Pancreas (tissue), 10 donors: ENCODE data around the gene ARFGAP3. TPM values are rescaled to one million over a fixed set of nuclear protein-coding genes. Genes with fewer than 3 reads are reported as not detected.
A peak's percentile ranks its signal among the peaks of the same experiment; 100 is the strongest.

Source experiments
- ATAC-seq, 4 donors: fragments of 200-7000 bp; cut with Tn5 transposase; one replicate each; pipeline versions ENCODE4 v1.8.0 to v1.9.1; 2020; ENCODE audit warnings: mild to moderate bottlenecking in 4 of 4, moderate library complexity in 4 of 4
- DNase-seq, 6 donors: peaks; one replicate each; pipeline ENCODE4 v3.0.0-alpha.2; 2020
- FAIRE-seq: peaks from 2 replicates; lab custom pipeline; 2012; peaks lifted over from hg19 to GRCh38; lab: Jason Lieb, UNC
- H3K27ac ChIP-seq, 4 donors: fragments of 200-600 bp; sonication (generic); 1 replicate in 3 of 4; 2 replicates in 1 of 4; pipeline versions ENCODE4 v1.5.0 to v1.8.0; 2020
- H3K27me3 ChIP-seq, 4 donors: fragments of 200-600 bp; one replicate each; pipeline ENCODE4 v1.8.0; 2021
- H3K36me3 ChIP-seq, 3 donors: fragments of 200-600 bp; sonication (generic) in 1 of 3; one replicate each; pipeline versions ENCODE4 v1.5.0 to v1.8.0; 2020 to 2021
- H3K4me1 ChIP-seq, 3 donors: fragments of 200-600 bp; one replicate each; pipeline ENCODE4 v1.8.0; 2021
- H3K4me3 ChIP-seq, 4 donors: fragments of 200-600 bp; sonication (generic) in 2 of 4; one replicate each; pipeline versions ENCODE4 v1.5.0 to v1.8.0; 2020 to 2021
- H3K9me3 ChIP-seq, 4 donors: fragments of 200-600 bp; one replicate each; pipeline ENCODE4 v1.8.0; 2021
- CTCF ChIP-seq, 4 donors: fragments of 200-600 bp; sonication (generic) in 3 of 4; IDR thresholded peaks; one replicate each; pipeline versions ENCODE4 v1.5.0 to v1.8.0; 2021; ENCODE audit warnings: antibody characterized with exemption in 4 of 4
- WGBS, 2 donors: extraction: QIAGEN DNeasy Blood & Tissue Kit; methylation state at CpG; one replicate each; pipeline ENCODE4 v1.1.7; 2013; 5-methylcytosine and 5-hydroxymethylcytosine counted together
- intact Hi-C, 3 donors: fragments of 100-400 bp; cut with DNase I; formaldehyde crosslinking; loops; one replicate each; pipeline versions ENCODE4 v1.11.1 to v1.14.2; 2022
- polyA plus RNA-seq, 2 donors: library from polyadenylated mRNA; stranded (reverse); fragments of 200-250 nt; gene quantifications; one replicate each; pipeline ENCODE4 v1.2.3, GENCODE V29; 2013
- total RNA-seq, 6 donors: library from RNA; stranded (reverse); fragmentation: NEBNext Ultra II Directional in 4 of 6; extraction: Animal tissue kit (Norgen Biotek cat#: 25700) in 4 of 6; gene quantifications; one replicate each; pipeline versions ENCODE4 v1.2.1 to v1.2.4, GENCODE V29; 2021 to 2023
- donor health status: healthy with polysubstance abuse.
- donor health status: DM: no; HTN: no; CAD: no; lungs with moderate emphysema.
- donor health status: DM: no; HTN: no; CAD: no.
- donor health status: control.
- donor health status: control.
- donor health status: Bipolar disorder and iron deficiency.
- donor health status: DM: yes; HTN: yes; CAD: no.
- donor health status: DM: no; HTN: no; CAD: no.
- donor health status: DM: no; HTN: no; CAD: no.
- donor health status: DM: yes; HTN: yes; CAD: no.

ARFGAP3 gene
- total and polyA plus RNA-seq, 8 donors = 39.1 to 75.3 (median 61.1) TPM

- peak overlapping the region in 1 of 4 donors; percentile 42 for H3K4me3 ChIP-seq
- WGBS, 2 donors = 71 to 74% methylated on average over 8 of the region's 8 CpGs
- no peak for TF ChIP-seq CTCF (IDR thresholded peaks at IDR 0.05)
- no peak for FAIRE-seq
- H3K27ac ChIP-seq = peak overlapping the region; percentile 83 to 96 (median 90)
- H3K4me1 ChIP-seq = peaks cover 33 to 50% (median 49%) of the 10 kb centered on the region in 3 donors
- no peaks in the 10 kb centered on the region for H3K9me3 ChIP-seq
- peak in 1 of 6 donors; percentile 8 for DNase-seq
- intact Hi-C loops = no loop called here
- H3K36me3 ChIP-seq = peaks cover 0 to 26% (median 22%) of the 10 kb centered on the region in 3 donors
- no peak for ATAC-seq
- no peaks in the 10 kb centered on the region for H3K27me3 ChIP-seq
Measured at GRCh38 chr22:42883121-42883520, 26.0 kb upstream of the ARFGAP3 start.

GRCh38 chr22:42881982-42882656 is 25.0 kb upstream of the ARFGAP3 start:
- peaks cover 0 to 36% (median 31%) of the 10 kb centered on the region in 3 donors for H3K36me3 ChIP-seq
- H3K9me3 ChIP-seq = no peaks in the 10 kb centered on the region
- TF ChIP-seq CTCF (IDR thresholded peaks at IDR 0.05) = no peak
- intact Hi-C loops = no loop called here
- peak; percentile 65 to 79 (median 69) for ATAC-seq
- H3K4me1 ChIP-seq = peaks cover 25 to 44% (median 39%) of the 10 kb centered on the region in 3 donors
- peak overlapping the region in 3 of 4 donors; percentile 26 to 43 (median 42) for H3K4me3 ChIP-seq
- no peak for FAIRE-seq
- peak overlapping the region; percentile 83 to 96 (median 90) for H3K27ac ChIP-seq
- peak; percentile 84 to 95 (median 92) for DNase-seq
- WGBS, 2 donors = 22 to 26% methylated on average over 10 of the region's 10 CpGs
- no peaks in the 10 kb centered on the region for H3K27me3 ChIP-seq

- no peaks in the 10 kb centered on the region for H3K9me3 ChIP-seq
- WGBS, 2 donors = 36 to 43% methylated on average over 12 of the region's 12 CpGs
- DNase-seq (peak in 4 of 6 donors; percentile 48 to 76 (median 64)), FAIRE-seq (no peak), ATAC-seq (peak in 3 of 4 donors; percentile 8 to 16 (median 16))
- peaks cover 0 to 44% (median 36%) of the 10 kb centered on the region in 3 donors for H3K36me3 ChIP-seq
- peaks cover 18 to 36% (median 32%) of the 10 kb centered on the region in 3 donors for H3K4me1 ChIP-seq
- H3K27ac ChIP-seq = peak overlapping the region; percentile 83 to 96 (median 90)
- intact Hi-C loops = no loop called here
- TF ChIP-seq CTCF (IDR thresholded peaks at IDR 0.05) = no peak
- peak overlapping the region in 3 of 4 donors; percentile 26 to 43 (median 42) for H3K4me3 ChIP-seq
- no peaks in the 10 kb centered on the region for H3K27me3 ChIP-seq
Measured at GRCh38 chr22:42881298-42881697, 24.2 kb upstream of the ARFGAP3 start.

GRCh38 chr22:42880815-42881214 is 23.7 kb upstream of the ARFGAP3 start:
- intact Hi-C loops = no loop called here
- Histone ChIP-seq H3K36me3 (peaks cover 0 to 49% (median 41%) of the 10 kb centered on the region in 3 donors), H3K27ac (peak overlapping the region; percentile 83 to 96 (median 90)), H3K27me3 (no peaks in the 10 kb centered on the region), H3K4me3 (peak overlapping the region in 3 of 4 donors; percentile 26 to 43 (median 42)), H3K9me3 (no peaks in the 10 kb centered on the region), H3K4me1 (peaks cover 14 to 31% (median 30%) of the 10 kb centered on the region in 3 donors)
- FAIRE-seq = no peak
- TF ChIP-seq CTCF (IDR thresholded peaks at IDR 0.05) = no peak
- peak; percentile 27 to 55 (median 52) for ATAC-seq
- WGBS, 2 donors = 43 to 47% methylated on average over 8 of the region's 8 CpGs
- peak; percentile 54 to 77 (median 72) for DNase-seq
